ENCODE results near the gene KLRF2. TPM values are rescaled to one million over a fixed set of nuclear protein-coding genes. Genes with fewer than 3 reads are reported as not detected.

KLRF2 gene
- total RNA-seq, 6 donors from 2014 or later: not detected

GRCh38 chr12:9932270-9932669, 51.0 kb downstream of the KLRF2 start, which contains the start of gene CLEC2A:
Gene CLEC2A, minus strand, starts transcription at chr12:9932370. Its CDS starts 41 bp downstream, at chr12:9932329.
- Histone ChIP-seq H3K27me3 (no peaks in the 10 kb centered on the region), H3K36me3 (no peaks in the 10 kb centered on the region), H3K4me3 (no peak within 1 kb of the TSS), H3K4me1 (no peaks in the 10 kb centered on the region), H3K9me3 (no peaks in the 10 kb centered on the region), H3K27ac (no peak within 1 kb of the TSS)
- TF ChIP-seq POLR2A (IDR thresholded peaks at IDR 0.05) (no peak), EP300 (IDR thresholded peaks at IDR 0.05) (no peak), POLR2AphosphoS5 (IDR thresholded peaks at IDR 0.05) (no peak), CTCF (IDR thresholded peaks at IDR 0.05) (no peak)
- DNase-seq: no peak
- no peak for ATAC-seq (ENCODE audit: low FRiP score in 2 of 2)
- 81 to 86% methylated on average over 6 of the region's 6 CpGs for WGBS, 2 donors

- Histone ChIP-seq H3K4me1 (no peaks in the 10 kb centered on the region), H3K9me3 (no peaks in the 10 kb centered on the region), H3K36me3 (no peaks in the 10 kb centered on the region), H3K4me3 (no peak overlapping the region), H3K27ac (no peak overlapping the region), H3K27me3 (no peaks in the 10 kb centered on the region)
- 49 to 84% methylated on average over 2 of the region's 2 CpGs for WGBS, 2 donors
- DNase-seq (no peak), ATAC-seq (ENCODE audit: low FRiP score in 2 of 2) (no peak)
- TF ChIP-seq POLR2AphosphoS5 (IDR thresholded peaks at IDR 0.05) (no peak), POLR2A (IDR thresholded peaks at IDR 0.05) (no peak), CTCF (IDR thresholded peaks at IDR 0.05) (no peak), EP300 (IDR thresholded peaks at IDR 0.05) (no peak)
Measured at GRCh38 chr12:9933958-9934357, 52.7 kb downstream of the KLRF2 start.

- WGBS, 2 donors: 90 to 96% methylated on average over 2 of the region's 2 CpGs
- DNase-seq: no peak
- Histone ChIP-seq H3K36me3 (no peaks in the 10 kb centered on the region), H3K27me3 (no peaks in the 10 kb centered on the region), H3K4me1 (no peaks in the 10 kb centered on the region), H3K4me3 (no peak overlapping the region), H3K27ac (no peak overlapping the region), H3K9me3 (no peaks in the 10 kb centered on the region)
- TF ChIP-seq POLR2AphosphoS5 (IDR thresholded peaks at IDR 0.05): no peak
- TF ChIP-seq EP300 (IDR thresholded peaks at IDR 0.05): no peak
- no peak for TF ChIP-seq CTCF (IDR thresholded peaks at IDR 0.05)
- no peak for TF ChIP-seq POLR2A (IDR thresholded peaks at IDR 0.05)
- no peak for ATAC-seq (ENCODE audit: low FRiP score in 2 of 2)
Measured at GRCh38 chr12:9935026-9935425, 53.7 kb downstream of the KLRF2 start.

- DNase-seq (no peak), ATAC-seq (ENCODE audit: low FRiP score in 2 of 2) (no peak)
- WGBS, 2 donors: 72 to 75% methylated on average over 10 of the region's 10 CpGs
- Histone ChIP-seq H3K36me3 (no peaks in the 10 kb centered on the region), H3K27me3 (no peaks in the 10 kb centered on the region), H3K27ac (no peak overlapping the region), H3K4me1 (no peaks in the 10 kb centered on the region), H3K9me3 (no peaks in the 10 kb centered on the region), H3K4me3 (no peak overlapping the region)
- TF ChIP-seq EP300 (IDR thresholded peaks at IDR 0.05): no peak
- TF ChIP-seq POLR2A (IDR thresholded peaks at IDR 0.05): no peak
- no peak for TF ChIP-seq CTCF (IDR thresholded peaks at IDR 0.05)
- no peak for TF ChIP-seq POLR2AphosphoS5 (IDR thresholded peaks at IDR 0.05)
Measured at GRCh38 chr12:9936591-9936990, 55.3 kb downstream of the KLRF2 start.

GRCh38 chr12:9940375-9940774, 59.1 kb downstream of the KLRF2 start:
- no peaks in the 10 kb centered on the region for H3K36me3 ChIP-seq
- H3K27me3 ChIP-seq: no peaks in the 10 kb centered on the region
- WGBS, 2 donors: 25 to 38% methylated on average over 2 of the region's 2 CpGs
- DNase-seq: no peak
- no peak overlapping the region for H3K27ac ChIP-seq
- TF ChIP-seq POLR2A (IDR thresholded peaks at IDR 0.05) (no peak), EP300 (IDR thresholded peaks at IDR 0.05) (no peak), POLR2AphosphoS5 (IDR thresholded peaks at IDR 0.05) (no peak), CTCF (IDR thresholded peaks at IDR 0.05) (peak in 1 of 6 experiments; percentile 18)
- ATAC-seq (ENCODE audit: low FRiP score in 2 of 2): no peak
- H3K9me3 ChIP-seq: no peaks in the 10 kb centered on the region
- no peaks in the 10 kb centered on the region for H3K4me1 ChIP-seq
- no peak overlapping the region for H3K4me3 ChIP-seq
